ENCODE results near the gene TH.

- no peak for TF ChIP-seq CTCF (IDR thresholded peaks at IDR 0.05; ENCODE audit: low read length)
- no peak for TF ChIP-seq EZH2 (optimal IDR thresholded peaks at IDR 0.05; ENCODE audit: low read depth, low read length)
- TF ChIP-seq EZH2phosphoT487 (IDR thresholded peaks at IDR 0.05; ENCODE audit: low read length) = no peak
Observed at GRCh38 chr11:2129308-2129698, 42.3 kb downstream of the TH start.

Data from MM.1S (cell line).